Adrenal gland (tissue), 5 donors: ENCODE measurements around the gene LEF1.

ENCODE experiments used
- POLR2A ChIP-seq, 2 donors: fragments of 450-650 bp; IDR thresholded peaks; one replicate each; pipeline ENCODE4 v1.6.1; 2017; ENCODE audit warnings: antibody characterized with exemption in 2 of 2, mild to moderate bottlenecking in 2 of 2, moderate library complexity in 1 of 2
- TF ChIP-seq, protein P1 (sequence below), 6 experiments: fragments of 450-650 bp in 4 of 6; fragments of 200-600 bp in 2 of 6; sonication (generic) in 1 of 6; IDR thresholded peaks; 1 replicate in 5 of 6; 2 replicates in 1 of 6; pipeline versions ENCODE4 v1.5.1 to v1.8.0; 2016 to 2021; ENCODE audit warnings: antibody characterized with exemption in 6 of 6, mild to moderate bottlenecking in 2 of 6, moderate library complexity in 1 of 6
- donor health status: DM: no; HTN: no; CAD: no.

GRCh38 chr4:108192056-108192455, 23.3 kb upstream of the LEF1 start:
- TF ChIP-seq, protein P1, sequence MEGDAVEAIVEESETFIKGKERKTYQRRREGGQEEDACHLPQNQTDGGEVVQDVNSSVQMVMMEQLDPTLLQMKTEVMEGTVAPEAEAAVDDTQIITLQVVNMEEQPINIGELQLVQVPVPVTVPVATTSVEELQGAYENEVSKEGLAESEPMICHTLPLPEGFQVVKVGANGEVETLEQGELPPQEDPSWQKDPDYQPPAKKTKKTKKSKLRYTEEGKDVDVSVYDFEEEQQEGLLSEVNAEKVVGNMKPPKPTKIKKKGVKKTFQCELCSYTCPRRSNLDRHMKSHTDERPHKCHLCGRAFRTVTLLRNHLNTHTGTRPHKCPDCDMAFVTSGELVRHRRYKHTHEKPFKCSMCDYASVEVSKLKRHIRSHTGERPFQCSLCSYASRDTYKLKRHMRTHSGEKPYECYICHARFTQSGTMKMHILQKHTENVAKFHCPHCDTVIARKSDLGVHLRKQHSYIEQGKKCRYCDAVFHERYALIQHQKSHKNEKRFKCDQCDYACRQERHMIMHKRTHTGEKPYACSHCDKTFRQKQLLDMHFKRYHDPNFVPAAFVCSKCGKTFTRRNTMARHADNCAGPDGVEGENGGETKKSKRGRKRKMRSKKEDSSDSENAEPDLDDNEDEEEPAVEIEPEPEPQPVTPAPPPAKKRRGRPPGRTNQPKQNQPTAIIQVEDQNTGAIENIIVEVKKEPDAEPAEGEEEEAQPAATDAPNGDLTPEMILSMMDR (IDR thresholded peaks at IDR 0.05), result no peak
- no peak for TF ChIP-seq POLR2A (IDR thresholded peaks at IDR 0.05)
